Measurements from ENCODE around the gene SNX33. TPM values are rescaled to one million over a fixed set of nuclear protein-coding genes. Genes with fewer than 3 reads are reported as not detected.

Gene SNX33
- total and polyA plus RNA-seq, 12 donors: 10.1 to 41.4 (median 19.3) TPM

DNA sequence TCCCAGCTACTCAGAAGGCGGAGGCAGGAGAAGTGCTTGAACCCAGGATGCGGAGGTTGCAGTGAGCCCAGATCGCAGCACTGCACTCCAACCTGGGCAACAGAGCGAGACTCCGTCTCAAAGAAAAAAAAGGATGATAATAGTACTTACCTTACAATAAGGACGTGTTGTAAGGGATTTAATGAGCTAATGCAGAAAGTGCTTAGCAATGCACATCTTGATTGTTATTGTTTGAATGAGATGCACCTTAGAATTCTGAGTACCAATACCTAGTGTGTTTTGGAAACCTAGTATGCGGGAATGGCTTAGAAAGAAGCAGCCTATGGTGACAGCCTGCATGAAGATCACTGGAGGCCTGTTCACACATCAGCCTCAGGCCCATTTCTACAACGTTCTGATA lies 41.7 kb upstream of the SNX33 start:
- Histone ChIP-seq H3K4me1 (replicated peaks in 1 of 2) (no peaks in the 10 kb centered on the region), H3K27ac (no peak overlapping the region), H3K4me3 (no peak overlapping the region), H3K27me3 (no peaks in the 10 kb centered on the region), H3K36me3 (replicated peaks in 1 of 2) (peaks cover 0 to 71% of the 10 kb centered on the region in 2 donors), H3K9me3 (replicated peaks in 1 of 3) (no peaks in the 10 kb centered on the region)
- TF ChIP-seq POLR2A (IDR thresholded peaks at IDR 0.05): no peak
- no peak for TF ChIP-seq CTCF (IDR thresholded peaks at IDR 0.05)
- WGBS, 4 donors: 90 to 95% (median 92%) methylated on average over 8 of the region's 8 CpGs
- DNase-seq: no peak
- intact Hi-C loops (cut with DNase I): no loop called here

DNA sequence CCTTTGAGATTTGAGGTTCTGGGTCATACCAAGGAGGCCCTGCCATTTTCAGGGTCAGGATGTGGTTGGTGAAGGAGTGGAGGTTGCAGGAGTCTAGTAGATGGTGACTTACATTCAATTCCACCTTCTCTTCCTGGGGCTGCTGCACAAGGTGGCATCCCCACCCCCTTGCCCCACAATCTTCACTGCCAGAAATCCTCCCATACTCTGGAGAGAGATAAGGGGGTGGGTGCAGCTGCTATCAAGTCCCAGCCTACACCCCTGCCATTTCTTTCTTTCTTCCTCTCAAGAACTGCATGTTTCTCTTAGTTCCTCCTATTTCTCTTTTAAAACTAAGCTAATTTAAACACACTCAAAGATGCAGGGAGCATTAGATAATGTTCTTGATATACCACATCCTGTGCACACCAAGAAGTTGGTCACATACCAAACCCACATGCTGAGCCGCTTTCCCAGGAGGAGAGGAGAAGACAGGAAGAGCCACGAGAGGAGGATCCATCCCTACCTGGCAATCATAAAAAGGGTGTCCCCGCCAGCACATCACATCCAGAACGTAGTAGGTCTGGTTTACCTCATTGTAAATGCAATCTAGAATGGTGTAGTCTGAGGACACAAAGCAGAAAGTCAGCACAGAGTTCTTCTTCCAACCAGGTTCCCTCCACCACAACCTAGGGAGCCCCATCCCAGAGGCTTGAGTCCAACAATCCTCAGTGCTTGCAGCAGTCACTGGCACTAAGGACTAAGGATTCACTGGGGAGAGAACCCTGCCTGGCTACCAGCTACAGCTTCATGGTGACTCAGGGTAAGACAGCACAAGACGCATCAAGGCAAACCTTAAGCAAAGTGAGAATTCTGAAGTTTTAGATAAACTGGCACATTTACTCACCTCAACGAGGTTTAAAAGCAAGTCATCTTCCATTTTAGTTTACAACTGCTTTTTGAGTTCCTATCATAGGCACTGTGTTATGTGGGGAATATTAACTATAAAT lies 40.7 kb upstream of the SNX33 start:
- no peak for TF ChIP-seq POLR2A (IDR thresholded peaks at IDR 0.05)
- TF ChIP-seq CTCF (IDR thresholded peaks at IDR 0.05): no peak
- Histone ChIP-seq H3K27me3 (no peaks in the 10 kb centered on the region), H3K27ac (no peak overlapping the region), H3K4me3 (no peak overlapping the region), H3K4me1 (replicated peaks in 1 of 2) (no peaks in the 10 kb centered on the region), H3K9me3 (replicated peaks in 1 of 3) (no peaks in the 10 kb centered on the region), H3K36me3 (replicated peaks in 1 of 2) (peaks cover 0 to 69% of the 10 kb centered on the region in 2 donors)
- no peak for DNase-seq
- 72 to 85% (median 81%) methylated on average over 6 of the region's 6 CpGs for WGBS, 4 donors
- intact Hi-C loops (cut with DNase I): no loop called here

DNA sequence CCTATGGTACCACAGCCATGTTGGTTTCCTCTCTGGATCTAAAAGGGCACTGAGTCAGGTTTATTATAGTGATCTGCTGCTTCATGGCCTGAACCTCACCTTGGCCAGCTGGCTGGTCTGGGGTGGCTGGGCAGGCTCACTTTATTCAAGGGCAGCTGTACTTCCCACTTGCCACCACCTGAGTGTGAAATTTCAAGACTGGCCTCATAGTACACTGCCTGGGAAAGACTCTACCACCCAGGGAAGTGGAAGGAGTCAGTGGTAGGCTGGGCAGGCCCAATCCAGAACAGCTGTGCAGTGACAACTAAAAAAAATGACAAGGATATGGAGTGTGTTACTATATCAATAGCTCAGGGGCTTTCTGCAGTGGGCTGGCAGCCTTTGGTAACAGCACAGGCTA lies 30.9 kb upstream of the SNX33 start:
- Histone ChIP-seq H3K27ac (no peak overlapping the region), H3K9me3 (replicated peaks in 1 of 3) (no peaks in the 10 kb centered on the region), H3K36me3 (replicated peaks in 1 of 2) (peaks cover 0 to 69% of the 10 kb centered on the region in 2 donors), H3K4me3 (no peak overlapping the region), H3K4me1 (replicated peaks in 1 of 2) (peaks cover 0 to 14% of the 10 kb centered on the region in 2 donors), H3K27me3 (no peaks in the 10 kb centered on the region)
- intact Hi-C loops (cut with DNase I): no loop called here
- no peak for DNase-seq
- TF ChIP-seq POLR2A (IDR thresholded peaks at IDR 0.05): no peak
- no peak for TF ChIP-seq CTCF (IDR thresholded peaks at IDR 0.05)

DNA sequence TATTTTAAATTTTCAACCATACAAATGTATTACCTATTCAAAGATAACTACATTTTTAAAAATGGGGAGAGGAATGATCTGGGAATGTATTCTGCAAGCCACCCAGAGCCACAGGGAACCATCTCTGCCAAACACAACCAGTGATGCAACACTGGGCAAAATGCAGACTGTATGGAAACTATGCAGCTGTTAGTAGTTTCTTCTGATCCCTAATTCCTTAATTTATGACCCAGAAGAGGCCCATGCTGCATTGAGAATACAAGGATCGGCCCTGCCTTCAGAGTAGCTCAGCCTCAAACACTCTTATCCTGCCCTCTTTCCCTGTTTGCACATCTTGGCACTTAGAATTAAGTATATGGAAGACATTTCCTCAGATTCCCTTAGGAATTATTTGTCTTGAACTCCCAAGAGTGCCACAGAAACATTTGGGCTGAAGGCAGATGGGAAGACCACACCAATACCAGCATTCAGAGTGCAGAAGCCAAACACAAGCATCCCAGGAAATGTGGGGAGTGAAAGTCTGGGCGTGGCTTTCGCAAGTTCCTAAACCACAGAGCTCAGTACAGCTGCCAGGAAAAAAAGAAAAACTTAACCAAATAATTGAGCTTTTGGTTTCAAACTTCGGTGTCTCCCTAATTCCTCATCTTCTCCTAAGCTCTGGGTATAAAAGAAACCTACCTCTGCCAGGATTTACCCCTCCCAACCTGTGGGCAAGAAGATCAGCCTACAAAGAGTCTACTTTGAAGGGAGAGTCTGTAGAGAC lies 27.5 kb upstream of the SNX33 start:
- Histone ChIP-seq H3K9me3 (replicated peaks in 1 of 3) (no peaks in the 10 kb centered on the region), H3K27ac (peak overlapping the region in 2 of 5 donors; percentile 56 to 64), H3K36me3 (replicated peaks in 1 of 2) (peaks cover 0 to 45% of the 10 kb centered on the region in 2 donors), H3K4me3 (peak overlapping the region in 1 of 4 donors; percentile 17), H3K27me3 (no peaks in the 10 kb centered on the region), H3K4me1 (replicated peaks in 1 of 2) (peaks cover 0 to 14% of the 10 kb centered on the region in 2 donors)
- no peak for TF ChIP-seq CTCF (IDR thresholded peaks at IDR 0.05)
- TF ChIP-seq POLR2A (IDR thresholded peaks at IDR 0.05): no peak
- 52 to 60% (median 56%) methylated on average over 4 of the region's 4 CpGs for WGBS, 4 donors
- DNase-seq: peak in 4 of 7 donors; percentile 12 to 34 (median 30)
- intact Hi-C loops (cut with DNase I): loop anchor here in 1 of 2 donors (10.0 kb wide), 1 partner anchor 45 kb away; the partner anchor contains the start of gene PTPN9

Data from adrenal gland (tissue), 12 donors.